Thymus (tissue), 14 donors: Measurements from ENCODE around the gene FNDC4. TPM values are rescaled to one million over a fixed set of nuclear protein-coding genes. Genes with fewer than 3 reads are reported as not detected.
A peak's percentile ranks its signal among the peaks of the same experiment; 100 is the strongest.
"Not testable (repeated sequence)": the region's sequence is repeated elsewhere in the genome, so short reads cannot be mapped to it uniquely, and the experiment has no call there.

Experiments
- DNase-seq, 9 donors: peaks; one replicate each; pipeline ENCODE4 v3.0.0-alpha.2; 2013; ENCODE audit warnings: low spot score in 9 of 9, low read depth in 6 of 9, missing footprints in 1 of 9
- H3K27ac ChIP-seq, 2 donors: one replicate each; pipeline ENCODE4 v1.5.1; 2013; ENCODE audit warnings: control low read depth in 1 of 2, low read depth in 1 of 2, low read length in 1 of 2, mild to moderate bottlenecking in 1 of 2, moderate library complexity in 1 of 2
- H3K27me3 ChIP-seq, 2 donors: one replicate each; pipeline ENCODE4 v1.5.1; 2013; ENCODE audit warnings: low read length in 1 of 2; ENCODE audit not compliant: control insufficient read depth in 2 of 2, insufficient read depth in 1 of 2
- H3K36me3 ChIP-seq, 2 donors: one replicate each; pipeline ENCODE4 v1.5.1; 2013; ENCODE audit warnings: low read length in 1 of 2, mild to moderate bottlenecking in 1 of 2, moderate library complexity in 1 of 2; ENCODE audit not compliant: control insufficient read depth in 2 of 2, insufficient read depth in 2 of 2
- H3K4me1 ChIP-seq, 2 donors: one replicate each; pipeline ENCODE4 v1.5.1; 2013; ENCODE audit warnings: low read length in 2 of 2; ENCODE audit not compliant: control insufficient read depth in 2 of 2, insufficient read depth in 2 of 2
- H3K4me3 ChIP-seq, 2 donors: one replicate each; pipeline ENCODE4 v1.5.1; 2013; ENCODE audit warnings: low read length in 2 of 2, control low read depth in 1 of 2, mild to moderate bottlenecking in 1 of 2
- H3K9me3 ChIP-seq, 2 donors: one replicate each; pipeline ENCODE4 v1.5.1; 2013; ENCODE audit warnings: low read length in 1 of 2, mild to moderate bottlenecking in 1 of 2; ENCODE audit not compliant: control insufficient read depth in 2 of 2, insufficient read depth in 1 of 2
- WGBS: extraction: QIAGEN DNeasy Blood & Tissue Kit; methylation state at CpG from one replicate; pipeline ENCODE4 v1.1.7; 2013; 5-methylcytosine and 5-hydroxymethylcytosine counted together
- long read RNA-seq, 10 donors: transcript quantifications; one replicate each; lab custom pipeline, GENCODE V29; 2026
- polyA plus RNA-seq: library from polyadenylated mRNA; stranded (reverse); fragments of 200-250 nt; gene quantifications from one replicate; pipeline ENCODE4 v1.2.3, GENCODE V29; 2013
- total RNA-seq: library from RNA; stranded (reverse); fragments of 120-200 nt; gene quantifications from one replicate; pipeline ENCODE4 v1.2.4, GENCODE V29; 2013
- donor health status: healthy.

Gene FNDC4, protein sequence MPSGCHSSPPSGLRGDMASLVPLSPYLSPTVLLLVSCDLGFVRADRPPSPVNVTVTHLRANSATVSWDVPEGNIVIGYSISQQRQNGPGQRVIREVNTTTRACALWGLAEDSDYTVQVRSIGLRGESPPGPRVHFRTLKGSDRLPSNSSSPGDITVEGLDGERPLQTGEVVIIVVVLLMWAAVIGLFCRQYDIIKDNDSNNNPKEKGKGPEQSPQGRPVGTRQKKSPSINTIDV
- 0.85 TPM for total RNA-seq
- 4.3 TPM for polyA plus RNA-seq
- long read RNA-seq, donor 1: 0 reads
- long read RNA-seq, donor 2: 0 reads
- long read RNA-seq, donor 3: 0 reads
- long read RNA-seq, donor 4, partial matches to known transcripts: 0 of 1 reads
- long read RNA-seq, donor 4, other reads (novel, unspliced or antisense): 0 of 1 reads
- long read RNA-seq, donor 5, partial matches to known transcripts: 0 of 3 reads
- long read RNA-seq, donor 5, other reads (novel, unspliced or antisense): 0 of 3 reads
- long read RNA-seq, donor 6, partial matches to known transcripts: 0 of 2 reads
- long read RNA-seq, donor 6, other reads (novel, unspliced or antisense): 0 of 2 reads
- long read RNA-seq, donor 7: 0 reads
- long read RNA-seq, donor 8: 0 reads
- long read RNA-seq, donor 9, partial matches to known transcripts: 0 of 2 reads
- long read RNA-seq, donor 9, other reads (novel, unspliced or antisense): 0 of 2 reads
- long read RNA-seq, donor 10: 0 reads

DNA sequence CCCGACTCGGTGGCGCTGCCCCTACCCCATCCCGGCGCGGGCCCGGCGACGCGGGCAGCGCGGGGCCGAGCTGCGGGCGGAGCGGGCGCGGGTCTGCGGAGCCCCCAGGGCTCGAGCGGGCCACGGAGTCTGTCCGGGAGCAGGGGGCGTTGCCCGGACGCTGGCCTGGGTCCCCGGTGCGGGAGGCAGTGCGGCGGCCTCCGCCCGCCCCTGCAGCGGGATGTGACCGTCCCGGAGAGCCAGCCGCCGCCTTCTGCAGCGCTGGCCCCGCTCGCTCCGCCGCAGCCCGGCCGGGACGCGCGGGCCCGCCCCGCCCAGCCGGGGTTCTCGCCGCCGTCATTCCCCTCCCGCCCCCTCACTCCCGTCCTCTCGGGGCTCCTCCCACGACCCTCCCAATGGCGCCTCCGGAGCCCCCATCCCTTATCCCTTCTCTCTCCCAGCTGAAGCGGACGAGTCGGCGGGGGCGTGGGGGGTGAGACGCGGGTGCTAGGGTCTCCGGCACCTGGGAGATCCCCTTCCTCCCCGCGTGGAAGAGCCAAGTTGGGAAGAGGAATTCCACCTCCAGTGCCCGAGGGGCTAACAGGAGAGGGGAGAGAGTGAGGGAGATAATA lies at the start of gene FNDC4:
TSS of gene FNDC4 (minus strand) at position 257 of the 611 bp plus-strand sequence. CDS start 521 bp downstream, outside the sequence.
- H3K36me3 ChIP-seq: no peaks in the 10 kb centered on the region
- H3K9me3 ChIP-seq: no peaks in the 10 kb centered on the region
- peaks cover 34 to 76% of the 10 kb centered on the region in 2 donors for H3K27me3 ChIP-seq
- 1% methylated on average over 70 of the region's 70 CpGs for WGBS
- no peak within 1 kb of the TSS for H3K27ac ChIP-seq
- no peak for DNase-seq
- peaks cover 2 to 9% of the 10 kb centered on the region in 2 donors for H3K4me1 ChIP-seq
- H3K4me3 ChIP-seq: peak within 1 kb of the TSS; percentile 9 to 45

DNA sequence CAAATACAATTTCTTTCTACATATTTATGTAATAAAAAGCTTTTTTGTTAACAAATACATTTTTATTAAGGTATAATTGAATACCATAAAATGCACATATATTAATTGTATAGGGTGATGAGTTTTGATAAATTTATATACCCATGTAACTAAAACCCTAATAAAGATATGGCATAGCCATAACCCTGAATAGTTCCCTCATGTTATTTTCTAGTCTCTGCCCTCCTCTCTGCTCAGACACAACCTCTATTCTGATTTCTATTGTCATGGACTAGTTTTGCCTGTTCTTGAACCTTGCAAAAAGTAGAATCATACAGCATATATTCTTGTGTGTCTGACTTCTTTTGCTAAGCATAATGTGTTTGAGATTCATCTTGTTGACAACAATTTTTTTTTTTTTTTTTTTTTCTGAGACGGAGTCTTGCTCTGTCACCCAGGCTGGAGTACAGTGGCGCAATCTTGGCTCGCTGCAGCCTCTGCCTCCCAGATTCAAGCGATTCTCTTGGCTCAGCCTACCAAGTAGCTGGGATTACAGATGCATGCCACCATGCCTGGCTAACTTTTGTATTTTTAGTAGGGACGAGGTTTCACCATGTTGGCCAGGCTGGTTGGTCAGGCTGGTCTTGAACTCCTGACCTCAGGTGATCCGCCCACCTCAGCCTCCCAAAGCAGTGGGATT lies 49.3 kb upstream of the FNDC4 start:
- no peak for DNase-seq
- Histone ChIP-seq H3K9me3 (no peaks in the 10 kb centered on the region), H3K27me3 (no peaks in the 10 kb centered on the region), H3K27ac (no peak overlapping the region), H3K36me3 (no peaks in the 10 kb centered on the region), H3K4me1 (no peaks in the 10 kb centered on the region), H3K4me3 (no peak overlapping the region)
- 96% methylated on average over 6 of the region's 6 CpGs for WGBS

DNA sequence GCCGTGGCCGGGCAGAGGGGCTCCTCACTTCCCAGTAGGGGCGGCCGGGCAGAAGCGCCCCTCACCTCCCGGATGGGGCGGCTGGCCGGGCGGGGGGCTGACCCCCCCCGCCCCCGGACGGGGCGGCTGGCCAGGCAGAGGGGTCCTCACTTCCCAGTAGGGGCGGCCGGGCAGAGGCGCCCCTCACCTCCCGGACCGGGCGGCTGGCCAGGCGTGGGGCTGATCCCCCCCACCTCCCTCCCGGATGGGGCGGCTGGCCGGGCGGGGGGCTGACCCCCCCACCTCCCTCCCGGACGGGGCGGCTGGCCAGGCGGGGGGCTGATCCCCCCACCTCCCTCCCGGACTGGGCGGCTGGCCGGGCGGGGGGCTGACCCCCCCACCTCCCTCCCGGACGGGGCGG lies 44.6 kb upstream of the FNDC4 start:
- H3K4me3 ChIP-seq, H3K36me3 ChIP-seq, H3K27ac ChIP-seq, DNase-seq, H3K27me3 ChIP-seq, H3K4me1 ChIP-seq, H3K9me3 ChIP-seq: not testable (repeated sequence)
- WGBS: 97% methylated on average over 24 of the region's 35 CpGs

DNA sequence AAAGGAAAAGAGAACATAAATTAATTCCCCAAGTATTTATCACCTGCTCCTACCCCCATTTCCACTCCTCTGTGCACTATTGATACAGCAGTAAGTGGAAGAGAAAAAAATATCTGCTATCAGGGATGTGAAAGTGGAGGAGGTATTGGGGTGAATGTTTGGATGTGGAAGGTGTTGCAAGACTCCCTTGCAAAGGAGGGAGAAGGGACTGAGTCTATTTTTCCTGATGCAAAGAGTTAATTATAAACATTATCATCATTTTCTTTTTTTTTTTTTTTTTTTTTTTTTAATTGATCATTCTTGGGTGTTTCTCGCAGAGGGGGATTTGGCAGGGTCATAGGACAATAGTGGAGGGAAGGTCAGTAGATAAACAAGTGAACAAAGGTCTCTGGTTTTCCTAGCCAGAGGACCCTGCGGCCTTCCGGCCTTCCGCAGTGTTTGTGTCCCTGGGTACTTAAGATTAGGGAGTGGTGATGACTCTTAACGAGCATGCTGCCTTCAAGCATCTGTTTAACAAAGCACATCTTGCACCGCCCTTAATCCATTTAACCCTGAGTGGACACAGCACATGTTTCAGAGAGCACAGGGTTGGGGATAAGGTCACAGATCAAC lies 43.9 kb upstream of the FNDC4 start:
- not testable (repeated sequence) for DNase-seq, H3K4me1 ChIP-seq, H3K4me3 ChIP-seq, H3K9me3 ChIP-seq, H3K36me3 ChIP-seq, H3K27me3 ChIP-seq, H3K27ac ChIP-seq
- 88% methylated on average over 4 of the region's 6 CpGs for WGBS

DNA sequence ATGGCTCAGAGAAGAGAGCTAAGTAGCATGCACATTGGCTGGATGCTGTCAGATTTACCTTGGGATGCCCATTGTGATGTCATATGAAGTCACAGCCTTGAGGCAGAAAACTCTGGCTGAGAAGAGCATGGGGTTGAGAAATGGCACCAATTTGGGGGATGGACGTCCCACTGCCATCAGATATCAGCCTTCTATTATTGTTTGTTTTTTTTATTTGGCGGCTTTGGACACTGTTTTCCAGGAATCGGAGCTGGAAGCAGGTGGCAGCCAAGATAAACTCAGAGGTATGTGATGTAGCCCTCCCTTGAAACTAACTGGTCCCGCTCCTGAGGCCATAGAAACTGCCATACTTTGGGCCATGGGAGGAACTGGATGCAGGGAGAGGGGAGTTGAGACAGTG lies 42.3 kb upstream of the FNDC4 start:
- H3K36me3 ChIP-seq: no peaks in the 10 kb centered on the region
- DNase-seq: no peak
- no peaks in the 10 kb centered on the region for H3K4me1 ChIP-seq
- H3K9me3 ChIP-seq: no peaks in the 10 kb centered on the region
- H3K27ac ChIP-seq: no peak overlapping the region
- H3K27me3 ChIP-seq: peaks cover 0 to 2% of the 10 kb centered on the region in 2 donors
- no peak overlapping the region for H3K4me3 ChIP-seq
- 69% methylated on average over 4 of the region's 4 CpGs for WGBS

DNA sequence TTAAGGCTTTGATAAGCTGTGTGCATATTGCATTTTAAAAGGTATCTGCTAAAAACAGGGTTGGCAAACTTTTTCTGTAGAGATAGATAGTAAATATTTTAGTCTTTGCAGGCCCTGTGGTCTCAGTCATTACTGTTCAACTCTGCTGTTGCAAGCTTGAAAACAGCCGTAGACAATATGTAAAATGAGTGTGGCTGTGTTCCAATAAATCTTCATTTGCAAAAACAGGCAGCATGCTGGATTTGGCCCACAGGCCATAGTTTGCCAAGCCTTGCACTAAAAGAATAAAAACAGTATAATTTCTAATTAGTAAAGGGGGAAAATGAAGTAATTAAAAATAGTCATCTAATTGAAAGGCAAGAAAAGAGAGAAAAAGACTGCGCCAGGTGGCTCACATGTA lies 37.0 kb upstream of the FNDC4 start:
- Histone ChIP-seq H3K4me1 (no peaks in the 10 kb centered on the region), H3K27ac (no peak overlapping the region), H3K9me3 (no peaks in the 10 kb centered on the region), H3K4me3 (no peak overlapping the region), H3K36me3 (no peaks in the 10 kb centered on the region), H3K27me3 (peaks cover 0 to 2% of the 10 kb centered on the region in 2 donors)
- DNase-seq: no peak
- WGBS: 96% methylated on average over 2 of the region's 2 CpGs

DNA sequence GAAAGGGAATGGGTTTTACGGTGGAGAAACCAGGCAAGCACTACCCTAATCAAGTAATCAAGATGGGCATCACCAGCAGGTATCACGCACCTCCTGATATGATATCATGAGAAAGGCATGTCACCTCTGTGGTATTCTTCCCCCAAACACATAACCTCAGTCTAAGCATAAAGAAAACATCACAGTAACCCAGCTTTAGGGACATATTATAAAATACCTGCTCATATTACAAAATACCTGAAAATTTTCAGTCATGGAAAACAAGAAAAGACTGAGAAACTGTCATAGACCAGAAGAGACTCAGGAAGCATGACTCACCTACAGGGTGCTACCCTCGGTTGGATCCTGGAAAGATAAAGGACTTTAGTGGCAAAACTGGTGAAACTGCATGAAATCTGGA lies 32.2 kb upstream of the FNDC4 start:
- Histone ChIP-seq H3K36me3 (no peaks in the 10 kb centered on the region), H3K27ac (no peak overlapping the region), H3K4me3 (no peak overlapping the region), H3K4me1 (no peaks in the 10 kb centered on the region), H3K27me3 (peaks cover 0 to 2% of the 10 kb centered on the region in 2 donors), H3K9me3 (no peaks in the 10 kb centered on the region)
- DNase-seq: no peak
- WGBS: 77% methylated on average over 3 of the region's 3 CpGs

DNA sequence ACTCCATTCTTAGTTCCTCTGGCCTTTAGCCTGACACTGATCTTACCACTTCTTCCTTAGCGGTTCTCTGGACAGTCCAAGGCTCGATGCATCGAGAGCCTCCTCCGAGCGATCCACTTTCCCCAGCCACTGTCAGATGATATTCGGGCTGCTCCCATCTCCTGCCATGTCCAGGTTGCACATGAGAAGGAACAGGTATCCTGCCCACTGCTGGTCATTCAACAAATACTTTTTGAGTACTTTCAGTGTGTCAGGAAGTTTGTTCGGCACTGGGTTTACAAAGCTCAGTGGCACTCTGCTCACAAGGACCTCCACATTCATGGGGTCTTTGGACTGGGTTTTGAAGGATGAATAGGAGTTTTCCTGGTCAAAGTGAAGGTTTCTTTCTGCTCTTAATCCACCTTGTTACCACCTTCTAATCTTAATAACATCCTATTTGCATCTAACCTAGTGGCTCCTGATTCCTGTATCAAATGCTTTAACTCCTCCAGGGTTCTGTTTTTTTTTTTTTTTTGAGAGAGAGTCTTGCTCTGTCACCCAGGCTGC lies 27.5 kb upstream of the FNDC4 start:
- Histone ChIP-seq H3K4me1 (no peaks in the 10 kb centered on the region), H3K9me3 (no peaks in the 10 kb centered on the region), H3K27ac (no peak overlapping the region), H3K4me3 (no peak overlapping the region), H3K36me3 (no peaks in the 10 kb centered on the region), H3K27me3 (peaks cover 0 to 2% of the 10 kb centered on the region in 2 donors)
- 96% methylated on average over 7 of the region's 7 CpGs for WGBS
- no peak for DNase-seq
